ENCODE results near the gene KLHL17. TPM values are rescaled to one million over a fixed set of nuclear protein-coding genes. Genes with fewer than 3 reads are reported as not detected.

KLHL17 gene
- total RNA-seq, 2 donors from 2014 or later = 9.9 to 13.1 TPM

DNA sequence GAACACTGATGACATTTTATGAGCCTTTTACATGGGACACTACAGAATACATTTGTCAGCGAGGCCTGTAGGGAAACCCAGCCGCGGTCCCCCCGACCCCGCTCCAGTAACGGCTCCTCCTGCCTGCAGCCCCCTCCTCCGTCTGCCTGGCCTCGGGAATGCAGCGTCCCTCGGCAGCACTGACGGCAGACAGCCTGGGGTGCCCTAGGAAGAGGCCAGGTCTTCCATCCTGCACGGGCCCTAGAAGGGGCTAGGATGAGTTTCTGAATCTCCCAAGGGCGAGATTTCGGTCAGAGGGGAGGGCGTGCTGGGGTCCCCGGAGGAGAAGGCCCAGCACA is 28.2 kb upstream of the KLHL17 start:
- intact Hi-C loops (cut with DNase I, micrococcal nuclease) = no loop called here
- ATAC-seq (no peak), DNase-seq (no peak)

- ATAC-seq = peak; percentile 83
- intact Hi-C loops (cut with DNase I, micrococcal nuclease) = no loop called here
Observed at GRCh38 chr1:932776-933602, 27.4 kb upstream of the KLHL17 start.

GRCh38 chr1:933603-933940 is 26.8 kb upstream of the KLHL17 start:
- ATAC-seq = no peak
- no peak for DNase-seq
- intact Hi-C loops (cut with DNase I, micrococcal nuclease) = no loop called here

More at GRCh38 chr1:932776-933602, 27.4 kb upstream of the KLHL17 start:
- peak in 1 of 2 donors; percentile 50 for DNase-seq

DNA sequence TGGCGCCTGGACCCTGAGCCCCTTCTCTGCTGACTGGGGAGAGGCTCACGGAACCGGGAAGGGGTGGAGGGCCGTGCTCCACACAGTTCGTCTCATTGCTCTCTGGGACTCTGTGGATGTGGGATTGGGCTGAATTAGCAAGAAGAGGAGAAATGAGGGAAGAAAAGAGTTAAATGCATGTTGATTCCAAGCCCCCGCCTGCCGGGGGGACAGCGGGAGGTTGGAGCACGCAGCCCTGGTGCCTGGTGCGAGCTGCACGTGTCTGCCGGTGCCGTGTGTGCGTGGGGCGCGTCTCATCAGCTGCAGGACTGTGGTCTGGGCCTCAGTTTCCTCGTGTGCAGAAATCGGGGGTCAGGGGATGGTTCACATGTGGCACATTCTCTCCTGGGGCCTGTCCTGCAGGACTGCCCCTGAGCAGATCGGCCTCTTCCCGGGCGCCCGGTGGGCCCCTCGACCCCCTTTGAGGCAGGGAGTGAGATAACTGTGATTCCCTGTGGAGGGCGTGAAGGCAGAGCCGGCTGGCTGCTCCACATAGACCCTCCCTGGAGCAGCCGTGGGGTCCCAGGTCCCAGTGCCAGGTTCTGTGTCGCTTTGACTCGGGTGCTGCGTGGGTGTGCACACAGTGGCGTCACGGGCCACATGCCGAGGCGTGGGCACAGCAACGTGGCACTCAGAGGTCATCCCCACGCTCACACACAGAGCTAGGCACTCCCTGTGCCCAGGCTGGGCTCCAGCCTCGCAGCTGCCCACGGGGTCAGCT is 25.2 kb upstream of the KLHL17 start:
- ATAC-seq (no peak), DNase-seq (no peak)
- intact Hi-C loops (cut with DNase I, micrococcal nuclease) = no loop called here

DNA sequence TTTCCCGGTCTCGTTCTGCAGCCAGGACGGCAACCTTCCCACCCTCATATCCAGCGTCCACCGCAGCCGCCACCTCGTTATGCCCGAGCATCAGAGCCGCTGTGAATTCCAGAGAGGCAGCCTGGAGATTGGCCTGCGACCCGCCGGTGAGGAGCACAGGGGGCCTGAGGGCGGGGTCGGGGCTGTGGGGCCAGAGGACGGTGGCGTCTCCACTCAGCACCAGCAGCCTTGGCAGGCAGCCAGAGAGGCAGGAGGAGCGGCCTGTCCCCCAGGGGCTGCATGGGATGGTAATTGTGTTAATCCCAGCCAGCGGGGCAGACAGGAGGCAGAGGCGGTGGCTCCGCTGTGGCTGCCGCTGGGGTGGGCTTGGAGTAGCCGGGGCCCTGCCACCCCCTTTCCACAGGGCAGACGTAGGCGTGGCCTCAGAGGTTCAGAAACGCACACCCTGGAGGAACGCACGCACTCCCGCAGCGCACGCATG is 24.6 kb upstream of the KLHL17 start:
- no peak for ATAC-seq
- no peak for DNase-seq

DNA sequence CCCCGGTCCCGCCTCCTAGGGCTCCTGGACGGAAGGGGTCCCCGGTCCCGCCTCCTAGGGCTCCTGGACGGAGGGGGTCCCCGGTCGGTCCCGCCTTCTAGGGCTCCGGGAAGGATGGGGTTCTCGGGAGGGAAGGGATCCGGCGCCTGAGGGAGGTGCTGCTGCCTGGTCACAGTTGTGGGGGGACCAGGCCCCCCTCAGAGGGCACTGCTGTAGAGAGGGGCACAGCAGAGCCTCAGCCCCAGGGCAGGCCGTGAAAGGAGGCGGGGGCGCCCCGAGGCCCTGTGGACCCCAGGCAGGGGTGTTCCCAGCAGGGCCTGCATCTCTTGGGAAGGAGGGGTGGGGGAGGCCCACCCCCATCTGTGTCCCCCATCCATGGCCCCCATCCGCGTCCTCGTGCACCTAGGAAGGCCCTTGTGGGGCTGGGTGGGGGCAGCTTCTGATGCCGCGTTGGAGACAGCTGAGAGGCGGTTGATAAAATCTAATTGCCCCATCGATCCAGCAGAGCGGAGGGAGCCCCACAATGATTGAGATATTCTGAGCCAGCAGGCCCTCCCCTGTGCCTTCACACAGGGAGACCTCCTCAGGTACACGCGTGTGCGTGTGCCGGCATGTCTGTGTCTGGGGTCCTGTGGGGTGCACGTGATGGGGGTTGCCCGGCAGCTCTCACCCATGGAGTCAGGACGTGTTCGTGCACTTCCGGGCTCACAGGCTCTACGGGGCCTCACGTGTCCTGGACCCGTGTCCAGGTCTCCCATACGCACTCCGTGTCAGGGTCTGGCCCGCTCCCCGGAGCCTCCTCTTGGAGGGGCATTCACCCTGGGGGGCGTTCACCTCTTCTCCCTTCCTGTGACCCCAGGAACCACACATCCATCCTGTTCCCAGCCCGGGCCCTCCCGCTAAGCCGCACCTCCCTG is 23.8 kb upstream of the KLHL17 start:
- no peak for ATAC-seq
- no peak for DNase-seq
- intact Hi-C loops (cut with DNase I, micrococcal nuclease) = no loop called here

More for the DNA sequence above, 24.6 kb upstream of the KLHL17 start:
- intact Hi-C loops (cut with DNase I, micrococcal nuclease) = no loop called here

GRCh38 chr1:937521-937920 is 22.9 kb upstream of the KLHL17 start:
- ATAC-seq = no peak
- intact Hi-C loops (cut with DNase I, micrococcal nuclease) = no loop called here

GRCh38 chr1:938088-938683 is 22.2 kb upstream of the KLHL17 start:
- intact Hi-C loops (cut with DNase I, micrococcal nuclease) = no loop called here
- DNase-seq = peak; percentile 45 to 69
- ATAC-seq = peak; percentile 79

More at GRCh38 chr1:937521-937920, 22.9 kb upstream of the KLHL17 start:
- no peak for DNase-seq

DNA sequence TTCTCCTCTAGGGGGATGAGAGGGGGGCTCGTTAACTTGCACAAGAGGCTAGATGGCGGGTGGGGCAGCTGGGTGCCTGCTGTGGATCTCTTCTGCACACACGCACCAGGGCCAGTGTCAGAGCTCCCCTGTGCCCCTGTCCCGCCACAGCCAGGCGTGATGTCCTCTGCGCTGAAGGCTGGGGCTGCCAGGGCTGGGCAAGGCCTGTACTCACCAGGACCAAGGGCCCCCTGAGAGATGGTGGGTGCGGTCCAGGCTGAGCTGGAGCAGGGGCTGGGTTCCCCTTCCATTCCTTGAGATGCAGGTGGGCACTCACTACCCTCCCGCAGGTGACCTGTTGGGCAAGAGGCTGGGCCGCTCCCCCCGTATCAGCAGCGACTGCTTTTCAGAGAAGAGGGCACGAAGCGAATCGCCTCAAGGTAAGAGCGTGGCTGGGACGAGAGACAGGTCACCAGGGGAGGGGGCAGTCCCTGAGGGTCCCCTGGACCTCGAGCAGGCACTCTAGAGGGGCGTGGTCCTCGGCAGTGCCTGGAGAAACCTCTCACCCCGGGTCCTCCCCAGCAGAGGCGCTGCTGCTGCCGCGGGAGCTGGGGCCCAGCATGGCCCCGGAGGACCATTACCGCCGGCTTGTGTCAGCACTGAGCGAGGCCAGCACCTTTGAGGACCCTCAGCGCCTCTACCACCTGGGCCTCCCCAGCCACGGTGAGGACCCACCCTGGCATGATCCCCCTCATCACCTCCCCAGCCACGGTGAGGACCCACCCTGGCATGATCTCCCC is 21.5 kb upstream of the KLHL17 start:
- intact Hi-C loops (cut with DNase I, micrococcal nuclease) = no loop called here
- DNase-seq = no peak
- no peak for ATAC-seq

- DNase-seq (no peak), ATAC-seq (no peak)
- intact Hi-C loops (cut with DNase I, micrococcal nuclease) = no loop called here
Observed at GRCh38 chr1:939511-940106, 20.8 kb upstream of the KLHL17 start.

DNA sequence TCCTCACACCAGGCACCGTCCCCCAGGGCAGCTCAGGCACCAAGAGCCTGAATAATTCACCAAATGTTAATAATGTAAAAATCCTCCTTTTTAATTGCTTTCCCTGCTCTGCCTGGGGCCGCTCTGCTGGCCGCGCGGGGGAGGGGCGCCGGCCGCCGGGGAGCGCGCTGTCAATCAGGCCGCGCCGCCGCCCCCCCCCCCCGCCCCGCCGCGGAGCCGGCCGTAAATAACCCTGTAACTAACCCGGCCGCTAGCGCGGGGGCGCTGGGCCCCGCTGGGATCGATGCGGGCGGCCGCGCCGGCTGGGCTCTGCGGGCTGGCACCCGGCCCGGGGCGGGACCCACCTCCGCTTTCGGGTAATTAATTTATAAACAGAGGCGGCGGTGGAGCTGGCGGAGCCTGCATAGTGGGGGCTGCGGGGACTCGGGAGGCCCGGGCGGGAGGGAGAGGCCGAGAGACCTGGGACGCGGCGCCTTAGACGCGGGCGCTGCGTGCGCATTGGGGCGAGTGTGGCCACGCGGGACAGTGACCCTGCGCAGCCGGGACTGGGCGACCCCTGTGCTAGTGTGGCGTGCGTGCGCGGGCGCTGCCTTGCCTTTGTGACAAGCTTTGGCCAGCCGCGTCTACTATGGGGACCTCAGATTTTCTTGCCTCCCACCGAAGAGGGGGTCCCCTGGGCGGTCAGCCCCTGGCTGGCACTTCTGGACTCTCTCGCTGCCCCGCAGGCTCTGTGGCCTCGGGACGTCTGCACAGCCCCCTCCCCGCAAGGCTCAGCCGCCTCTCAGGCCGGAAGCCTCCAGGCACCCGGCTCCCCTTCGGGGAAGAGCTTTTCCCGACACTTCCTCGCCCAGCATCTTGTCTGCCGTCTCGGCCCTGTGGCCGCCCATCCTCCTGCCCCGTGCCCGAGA is 20.0 kb upstream of the KLHL17 start:
- intact Hi-C loops (cut with DNase I, micrococcal nuclease) = no loop called here
- peak; percentile 11 for ATAC-seq
- peak in 1 of 2 donors; percentile 57 for DNase-seq

- no peak for ATAC-seq
- no peak for DNase-seq
- intact Hi-C loops (cut with DNase I, micrococcal nuclease) = no loop called here
Observed at GRCh38 chr1:941015-941587, 19.3 kb upstream of the KLHL17 start.

GRCh38 chr1:941588-942383 is 18.6 kb upstream of the KLHL17 start:
- intact Hi-C loops (cut with DNase I, micrococcal nuclease) = no loop called here
- peak; percentile 60 to 69 for DNase-seq
- ATAC-seq = peak; percentile 57

- ATAC-seq (no peak), DNase-seq (no peak)
Observed at GRCh38 chr1:942411-942821, 18.0 kb upstream of the KLHL17 start.

DNA sequence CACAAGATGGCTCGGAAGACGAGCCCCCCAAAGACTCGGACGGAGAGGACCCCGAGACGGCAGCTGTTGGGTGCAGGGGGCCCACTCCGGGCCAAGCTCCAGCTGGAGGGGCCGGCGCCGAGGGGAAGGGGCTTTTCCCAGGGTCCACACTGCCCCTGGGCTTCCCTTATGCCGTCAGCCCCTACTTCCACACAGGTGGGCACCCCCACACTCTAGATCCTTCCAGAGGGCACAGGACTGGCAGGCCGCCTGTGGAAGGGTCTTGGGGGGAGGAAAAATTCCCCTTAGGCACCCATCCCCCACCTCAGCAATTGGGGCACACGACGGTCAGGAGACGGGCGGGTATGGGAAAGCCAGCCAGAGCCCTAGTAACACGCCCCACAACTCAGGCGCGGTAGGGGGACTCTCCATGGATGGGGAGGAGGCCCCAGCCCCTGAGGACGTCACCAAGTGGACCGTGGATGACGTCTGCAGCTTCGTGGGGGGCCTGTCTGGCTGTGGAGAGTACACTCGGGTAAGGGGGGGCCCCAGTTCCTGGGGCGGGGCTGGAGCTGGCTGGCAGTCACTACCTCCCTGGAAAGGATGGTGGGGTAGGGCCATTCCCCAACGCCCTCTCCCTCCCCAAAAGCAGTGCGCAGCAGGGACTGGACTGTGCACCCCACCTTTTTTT is 17.4 kb upstream of the KLHL17 start:
- intact Hi-C loops (cut with DNase I, micrococcal nuclease) = no loop called here
- DNase-seq = peak; percentile 36 to 68
- ATAC-seq = no peak

More at GRCh38 chr1:942411-942821, 18.0 kb upstream of the KLHL17 start:
- intact Hi-C loops (cut with DNase I, micrococcal nuclease) = no loop called here

Data from left colon (tissue), 2 donors.